HepG2 (cell line): Measurements from ENCODE around the gene ZNF568.

Experiments
- ADNP ChIP-seq: sonication (generic); formaldehyde crosslinking; IDR thresholded peaks from 2 replicates; pipeline ENCODE4 v1.4.0; 2020; ENCODE audit warnings: missing genetic modification reagents
- ARID2 ChIP-seq: sonication (generic); formaldehyde crosslinking; IDR thresholded peaks from 2 replicates; pipeline ENCODE4 v1.8.1; 2022; ENCODE audit warnings: mild to moderate bottlenecking, missing genetic modification reagents, borderline replicate concordance
- KLF6 ChIP-seq: IDR thresholded peaks from 2 replicates; pipeline ENCODE4 v1.8.0; 2016; ENCODE audit warnings: missing biosample characterization, missing genetic modification reagents
- KMT2B ChIP-seq: IDR thresholded peaks from 2 replicates; pipeline ENCODE4 v1.6.1; 2016; ENCODE audit warnings: missing genetic modification reagents, missing compliant biosample characterization
- NBN ChIP-seq: fragments of 450-650 bp; conservative IDR thresholded peaks from 2 replicates; pipeline ENCODE4 v1.6.1; 2017
- RCOR2 ChIP-seq: IDR thresholded peaks from 2 replicates; pipeline ENCODE4 v1.6.1; 2016; ENCODE audit warnings: missing biosample characterization, missing genetic modification reagents
- SP1 ChIP-seq, 2 experiments: fragments of 450-650 bp in 1 of 2; sonication (generic) in 1 of 2; formaldehyde crosslinking in 1 of 2; IDR thresholded peaks; 2 replicates each; pipeline versions ENCODE4 v1.4.0 to v1.6.1; 2016 to 2020; ENCODE audit warnings: missing genetic modification reagents in 1 of 2
- TAF1 ChIP-seq: sonication (generic); formaldehyde crosslinking; IDR thresholded peaks from 2 replicates; pipeline ENCODE4 v1.4.0; 2020; ENCODE audit warnings: missing genetic modification reagents
- ZSCAN22 ChIP-seq: sonication (generic); formaldehyde crosslinking; IDR thresholded peaks from 2 replicates; pipeline ENCODE4 v1.4.0; 2020; ENCODE audit warnings: mild to moderate bottlenecking, missing genetic modification reagents
- TF ChIP-seq, protein P1 (sequence below): sonication (generic); formaldehyde crosslinking; IDR thresholded peaks from 2 replicates; pipeline ENCODE4 v1.5.0; 2020; ENCODE audit warnings: missing genetic modification reagents
- TF ChIP-seq, protein P2 (sequence below): IDR thresholded peaks from 2 replicates; pipeline ENCODE4 v1.6.1; 2012; ENCODE audit warnings: low read length, improper control_type of control experiment
- TF ChIP-seq, protein P3 (sequence below): sonication (generic); formaldehyde crosslinking; IDR thresholded peaks from 2 replicates; pipeline ENCODE4 v1.4.0; 2020; ENCODE audit warnings: missing genetic modification reagents

GRCh38 chr19:36973021-36973843 lies 57.1 kb downstream of the ZNF568 start:
- TF ChIP-seq, protein P1, sequence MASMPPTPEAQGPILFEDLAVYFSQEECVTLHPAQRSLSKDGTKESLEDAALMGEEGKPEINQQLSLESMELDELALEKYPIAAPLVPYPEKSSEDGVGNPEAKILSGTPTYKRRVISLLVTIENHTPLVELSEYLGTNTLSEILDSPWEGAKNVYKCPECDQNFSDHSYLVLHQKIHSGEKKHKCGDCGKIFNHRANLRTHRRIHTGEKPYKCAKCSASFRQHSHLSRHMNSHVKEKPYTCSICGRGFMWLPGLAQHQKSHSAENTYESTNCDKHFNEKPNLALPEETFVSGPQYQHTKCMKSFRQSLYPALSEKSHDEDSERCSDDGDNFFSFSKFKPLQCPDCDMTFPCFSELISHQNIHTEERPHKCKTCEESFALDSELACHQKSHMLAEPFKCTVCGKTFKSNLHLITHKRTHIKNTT (CRISPR knock-in tag), result no peak
- TF ChIP-seq KMT2B, result no peak
- TF ChIP-seq ADNP, result no peak
- TF ChIP-seq ARID2 (CRISPR knock-in tag), result no peak
- TF ChIP-seq KLF6 (CRISPR knock-in tag), result no peak
- TF ChIP-seq TAF1 (CRISPR knock-in tag), result no peak
- TF ChIP-seq RCOR2 (CRISPR knock-in tag), result no peak
- TF ChIP-seq, protein P2, sequence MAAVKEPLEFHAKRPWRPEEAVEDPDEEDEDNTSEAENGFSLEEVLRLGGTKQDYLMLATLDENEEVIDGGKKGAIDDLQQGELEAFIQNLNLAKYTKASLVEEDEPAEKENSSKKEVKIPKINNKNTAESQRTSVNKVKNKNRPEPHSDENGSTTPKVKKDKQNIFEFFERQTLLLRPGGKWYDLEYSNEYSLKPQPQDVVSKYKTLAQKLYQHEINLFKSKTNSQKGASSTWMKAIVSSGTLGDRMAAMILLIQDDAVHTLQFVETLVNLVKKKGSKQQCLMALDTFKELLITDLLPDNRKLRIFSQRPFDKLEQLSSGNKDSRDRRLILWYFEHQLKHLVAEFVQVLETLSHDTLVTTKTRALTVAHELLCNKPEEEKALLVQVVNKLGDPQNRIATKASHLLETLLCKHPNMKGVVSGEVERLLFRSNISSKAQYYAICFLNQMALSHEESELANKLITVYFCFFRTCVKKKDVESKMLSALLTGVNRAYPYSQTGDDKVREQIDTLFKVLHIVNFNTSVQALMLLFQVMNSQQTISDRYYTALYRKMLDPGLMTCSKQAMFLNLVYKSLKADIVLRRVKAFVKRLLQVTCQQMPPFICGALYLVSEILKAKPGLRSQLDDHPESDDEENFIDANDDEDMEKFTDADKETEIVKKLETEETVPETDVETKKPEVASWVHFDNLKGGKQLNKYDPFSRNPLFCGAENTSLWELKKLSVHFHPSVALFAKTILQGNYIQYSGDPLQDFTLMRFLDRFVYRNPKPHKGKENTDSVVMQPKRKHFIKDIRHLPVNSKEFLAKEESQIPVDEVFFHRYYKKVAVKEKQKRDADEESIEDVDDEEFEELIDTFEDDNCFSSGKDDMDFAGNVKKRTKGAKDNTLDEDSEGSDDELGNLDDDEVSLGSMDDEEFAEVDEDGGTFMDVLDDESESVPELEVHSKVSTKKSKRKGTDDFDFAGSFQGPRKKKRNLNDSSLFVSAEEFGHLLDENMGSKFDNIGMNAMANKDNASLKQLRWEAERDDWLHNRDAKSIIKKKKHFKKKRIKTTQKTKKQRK, result no peak
- TF ChIP-seq, protein P3, sequence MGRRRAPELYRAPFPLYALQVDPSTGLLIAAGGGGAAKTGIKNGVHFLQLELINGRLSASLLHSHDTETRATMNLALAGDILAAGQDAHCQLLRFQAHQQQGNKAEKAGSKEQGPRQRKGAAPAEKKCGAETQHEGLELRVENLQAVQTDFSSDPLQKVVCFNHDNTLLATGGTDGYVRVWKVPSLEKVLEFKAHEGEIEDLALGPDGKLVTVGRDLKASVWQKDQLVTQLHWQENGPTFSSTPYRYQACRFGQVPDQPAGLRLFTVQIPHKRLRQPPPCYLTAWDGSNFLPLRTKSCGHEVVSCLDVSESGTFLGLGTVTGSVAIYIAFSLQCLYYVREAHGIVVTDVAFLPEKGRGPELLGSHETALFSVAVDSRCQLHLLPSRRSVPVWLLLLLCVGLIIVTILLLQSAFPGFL (CRISPR knock-in tag), result no peak
- no peak for TF ChIP-seq NBN
- no peak for TF ChIP-seq SP1 (IDR thresholded peaks at IDR 0.05)
- no peak for TF ChIP-seq SP1 (CRISPR knock-in tag; IDR thresholded peaks at IDR 0.05)
- no peak for TF ChIP-seq ZSCAN22 (CRISPR knock-in tag)
